HG03135 (cell line): ENCODE measurements around the gene NAA60.
"Not testable (repeated sequence)": the region's sequence is repeated elsewhere in the genome, so short reads cannot be mapped to it uniquely, and the experiment has no call there.

Experiments used
- ATAC-seq: cut with Tn5 transposase; IDR thresholded peaks from one replicate; pipeline ENCODE4 v1.9.1; 2021; ENCODE audit warnings: mild to moderate bottlenecking, moderate library complexity; ENCODE audit not compliant: unreplicated experiment

The NAA60 gene

DNA sequence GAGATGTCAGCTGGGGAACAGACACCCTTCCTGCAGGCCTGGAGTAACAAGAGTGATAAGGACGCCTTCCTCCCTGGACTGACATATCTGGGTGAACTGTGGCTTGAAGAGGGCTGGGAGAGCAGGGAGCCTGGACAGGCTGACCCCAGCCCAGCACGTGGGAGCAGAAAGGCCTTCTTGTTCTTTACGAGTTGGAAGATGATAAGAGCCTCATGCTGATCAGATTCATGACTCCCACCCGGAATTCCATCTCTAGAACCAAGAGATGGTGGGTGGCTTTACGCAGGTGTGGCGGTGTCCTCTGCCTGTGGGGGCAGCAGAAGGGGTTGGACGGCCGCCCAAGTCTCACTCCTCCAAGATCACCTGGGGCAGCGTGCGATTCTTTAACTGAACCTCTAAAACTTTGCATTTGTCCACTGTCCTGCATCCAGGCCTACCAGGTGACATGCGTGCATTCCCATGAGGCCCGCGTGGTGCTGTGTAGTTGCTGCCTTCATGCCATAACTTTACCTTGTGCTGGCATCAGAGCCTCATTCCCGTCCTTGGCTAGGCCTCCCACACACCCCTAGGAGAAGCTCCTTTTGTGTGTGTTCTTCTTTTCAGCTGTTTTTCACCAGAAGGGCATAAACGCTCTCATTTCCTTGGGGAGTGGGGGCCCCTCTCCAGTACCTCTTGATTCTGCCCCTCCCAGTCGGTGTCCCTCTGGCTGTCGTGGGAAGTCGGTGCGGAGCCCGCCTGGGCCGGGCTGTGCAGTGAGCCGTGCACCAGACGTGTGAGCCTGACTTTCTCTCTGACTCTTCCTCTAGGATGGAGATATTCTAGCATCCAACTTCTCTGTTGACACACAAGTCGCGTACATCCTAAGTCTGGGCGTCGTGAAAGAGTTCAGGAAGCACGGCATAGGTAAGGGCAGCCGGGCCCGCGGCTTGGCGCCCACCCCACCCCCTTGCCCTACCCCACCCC is 38.5 kb downstream of the NAA60 start:
- no peak for ATAC-seq

DNA sequence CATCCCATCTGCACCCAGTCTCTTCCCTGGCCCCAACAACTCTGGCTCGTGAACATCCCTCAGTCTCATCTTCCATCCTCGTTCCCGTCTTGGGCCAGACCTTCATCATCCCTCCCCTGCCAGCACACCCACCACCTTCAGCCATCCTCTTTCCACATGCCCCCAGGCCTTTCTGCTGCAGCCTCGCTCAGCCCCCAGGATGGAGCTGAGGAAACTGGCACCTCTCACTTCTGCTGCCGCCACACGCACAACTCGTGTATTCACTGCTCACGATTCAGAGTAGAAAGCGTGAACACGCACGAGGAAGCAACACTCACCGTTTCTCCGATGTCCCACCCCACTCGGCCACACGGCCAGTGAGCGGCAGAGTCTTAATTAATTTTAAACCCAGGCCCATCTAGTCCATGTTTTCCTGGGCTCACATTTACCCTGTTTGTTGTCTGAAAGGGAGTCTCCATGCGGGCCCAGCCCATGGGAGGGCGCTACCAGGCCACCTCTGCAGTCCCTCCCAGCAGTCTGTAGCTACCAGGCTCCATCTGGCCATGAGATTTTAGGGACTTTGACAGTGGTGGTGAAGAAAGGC is 39.3 kb downstream of the NAA60 start:
- ATAC-seq = no peak

DNA sequence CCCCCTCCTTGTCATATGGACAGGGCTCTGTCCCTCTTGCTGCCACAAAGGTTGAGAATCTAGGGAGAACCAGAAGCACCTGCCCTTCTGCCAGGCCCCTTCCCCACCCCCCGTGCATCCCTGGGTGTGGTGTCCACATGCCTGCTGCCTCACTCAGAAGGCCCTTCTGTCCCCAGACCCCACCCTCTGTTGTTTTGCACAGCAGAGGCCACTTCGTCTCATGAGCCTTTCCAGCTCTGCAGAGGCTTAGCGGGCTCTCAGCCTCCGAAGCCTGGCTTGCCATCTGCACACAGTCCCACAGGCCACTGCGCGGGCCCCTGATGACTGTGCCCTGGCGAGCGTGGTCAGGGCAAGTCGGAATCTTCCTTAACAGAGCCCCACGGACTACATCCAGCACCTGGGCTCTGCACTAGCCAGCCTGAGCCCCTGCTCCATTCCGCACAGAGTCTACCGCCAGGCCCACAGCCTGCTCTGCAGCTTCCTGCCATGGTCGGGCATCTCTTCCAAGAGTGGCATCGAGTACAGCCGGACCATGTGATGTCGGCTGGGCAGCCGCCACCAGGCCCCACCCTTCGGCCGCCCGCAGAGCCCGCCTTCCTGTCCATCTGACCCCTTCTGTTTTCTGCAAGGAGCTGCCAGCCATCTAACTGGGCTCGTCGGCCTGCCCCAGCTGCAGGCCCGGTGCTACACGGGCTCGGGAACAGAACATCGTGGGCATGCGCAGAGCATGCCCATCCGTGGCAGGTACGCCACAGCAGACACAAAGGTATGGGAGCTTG is 41.0 kb downstream of the NAA60 start:
- ATAC-seq = no peak

DNA sequence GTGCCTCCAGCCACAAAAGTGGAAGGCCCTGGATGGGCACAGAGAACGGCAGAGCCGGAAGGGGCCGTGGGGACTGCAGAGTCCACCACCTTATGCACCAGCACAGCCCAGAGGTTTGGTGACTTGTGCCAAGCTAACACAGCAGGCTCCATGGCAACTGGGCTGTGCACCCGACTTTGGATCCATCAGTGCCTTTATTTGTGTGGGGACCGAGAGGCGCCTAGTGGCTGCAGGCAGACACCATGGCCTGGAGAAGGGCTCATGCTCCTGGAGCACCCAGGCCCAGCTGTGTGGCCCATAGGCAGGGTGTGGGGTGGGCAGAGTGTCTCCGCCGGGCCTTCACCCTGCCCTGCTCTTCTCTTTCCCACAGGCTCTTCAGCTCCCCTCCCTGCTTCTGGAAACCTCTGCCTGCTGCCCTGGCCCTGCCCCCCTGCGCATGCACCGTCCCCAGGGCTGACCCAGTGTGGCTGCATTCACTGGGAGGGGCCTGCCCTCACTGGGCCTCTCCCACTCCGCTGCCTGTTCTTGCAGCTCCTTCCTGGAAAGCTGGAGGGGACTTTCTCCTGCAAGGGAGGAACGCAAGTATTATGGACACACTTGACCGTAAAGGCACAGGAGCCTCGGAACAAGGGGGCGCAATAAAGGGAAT is 41.7 kb downstream of the NAA60 start:
- no peak for ATAC-seq

DNA sequence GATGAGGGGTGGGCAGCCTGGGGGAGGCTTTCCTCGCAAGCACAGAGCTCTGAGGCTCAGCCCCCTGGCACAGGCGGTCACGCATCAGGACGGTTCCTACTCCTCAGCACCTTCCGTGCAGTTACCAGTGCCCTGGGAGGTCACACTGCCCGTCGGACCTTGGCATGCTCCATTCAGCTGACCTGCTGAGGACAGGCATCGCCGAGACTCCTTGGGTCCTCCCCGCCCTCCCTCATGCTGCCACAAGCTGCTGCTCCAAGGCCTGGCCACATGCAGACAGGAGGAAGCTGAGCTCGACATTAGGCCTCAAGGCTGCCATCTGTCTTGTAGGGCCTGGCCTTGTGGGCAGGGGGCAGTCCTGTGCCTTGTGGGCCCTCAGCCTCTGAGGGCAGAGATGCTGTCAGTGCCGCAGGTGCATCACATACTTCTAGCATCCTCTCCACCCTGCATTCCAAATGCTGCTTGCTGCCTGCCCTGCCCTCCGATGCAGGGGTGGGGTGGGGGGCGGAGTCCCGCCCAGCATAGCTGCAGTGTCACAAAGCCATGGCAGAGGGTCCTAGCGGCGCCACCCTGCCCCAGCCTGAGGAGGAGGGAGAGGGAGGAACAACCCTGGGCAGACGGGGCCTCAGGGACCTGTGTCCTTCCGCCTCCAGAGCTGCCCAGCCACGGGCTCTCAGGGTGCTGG is 42.5 kb downstream of the NAA60 start:
- no peak for ATAC-seq

DNA sequence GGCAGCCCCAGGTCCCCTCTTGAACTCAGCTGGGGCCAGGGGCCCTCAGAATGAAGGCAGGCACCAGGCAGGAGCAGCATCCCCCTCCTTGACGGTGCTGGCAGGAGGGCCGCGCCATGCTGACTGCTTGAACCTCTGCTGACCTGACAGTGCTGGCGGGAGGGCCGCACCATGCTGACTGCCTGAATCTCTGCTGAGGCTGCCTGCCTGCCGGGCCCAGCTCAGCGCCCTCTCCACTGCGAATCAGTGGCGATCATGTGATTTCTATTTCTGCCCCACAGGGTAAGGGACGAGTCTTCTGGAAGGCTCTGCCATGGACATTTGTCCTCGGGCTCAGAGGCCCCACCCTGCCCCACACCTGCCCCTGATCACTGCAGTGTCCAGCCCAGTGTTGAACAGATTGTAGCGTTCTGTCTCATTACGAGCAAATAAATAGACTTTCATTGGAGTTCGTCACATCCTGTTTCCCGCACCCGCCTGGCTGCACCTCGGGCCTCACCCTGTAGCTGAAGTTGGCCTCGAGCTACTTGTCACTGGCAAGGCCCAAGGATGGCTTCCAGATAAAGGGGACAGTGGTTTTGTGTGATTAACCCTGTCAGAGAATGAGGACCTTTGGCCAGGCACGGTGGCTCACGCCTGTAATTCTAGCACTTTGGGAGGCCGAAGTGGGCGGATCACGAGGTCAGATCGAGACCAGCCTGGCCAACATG is 43.2 kb downstream of the NAA60 start:
- no peak for ATAC-seq

DNA sequence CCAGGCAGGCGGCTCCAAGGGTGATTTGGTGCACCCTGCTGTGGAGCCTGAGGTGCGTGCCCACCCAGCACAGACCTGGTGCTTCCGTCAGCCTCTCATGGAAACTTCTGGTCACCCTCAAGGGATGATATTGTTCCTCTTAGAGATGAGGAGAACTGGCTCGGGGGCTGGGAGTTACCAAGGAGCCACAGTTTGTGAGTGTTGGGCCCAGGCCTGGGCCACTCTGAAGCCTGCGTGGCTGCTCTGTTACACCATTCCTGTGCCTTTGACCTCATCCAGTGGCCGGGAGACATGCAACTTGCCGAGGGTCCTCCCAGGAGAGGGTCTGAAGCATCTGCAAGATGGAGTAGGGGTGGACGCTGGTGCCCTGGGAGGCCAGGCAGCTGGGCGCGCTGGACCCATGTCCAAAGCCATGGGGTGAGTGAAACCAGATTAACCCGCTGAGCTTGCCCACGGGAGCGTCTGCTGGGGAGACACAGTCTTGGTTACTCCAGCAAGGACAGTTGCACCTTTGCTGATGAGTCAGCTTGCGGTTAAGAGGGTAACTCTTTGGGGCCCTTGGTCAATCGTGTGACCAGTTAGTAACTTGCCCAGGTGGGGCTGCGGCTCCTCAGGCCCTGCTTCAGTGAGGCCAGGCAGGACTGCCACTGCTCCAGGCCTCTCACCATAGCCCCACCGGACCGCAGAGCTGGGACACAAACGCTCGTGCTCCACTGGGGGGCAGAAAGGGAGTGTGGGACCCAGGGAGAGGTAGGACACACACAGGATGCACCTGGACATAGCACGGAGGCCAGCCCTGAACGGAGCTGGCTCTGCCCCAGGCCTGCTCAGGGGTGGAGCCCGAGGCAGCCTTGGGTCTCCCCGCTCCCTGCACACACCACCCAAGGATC is 44.3 kb downstream of the NAA60 start:
- no peak for ATAC-seq

DNA sequence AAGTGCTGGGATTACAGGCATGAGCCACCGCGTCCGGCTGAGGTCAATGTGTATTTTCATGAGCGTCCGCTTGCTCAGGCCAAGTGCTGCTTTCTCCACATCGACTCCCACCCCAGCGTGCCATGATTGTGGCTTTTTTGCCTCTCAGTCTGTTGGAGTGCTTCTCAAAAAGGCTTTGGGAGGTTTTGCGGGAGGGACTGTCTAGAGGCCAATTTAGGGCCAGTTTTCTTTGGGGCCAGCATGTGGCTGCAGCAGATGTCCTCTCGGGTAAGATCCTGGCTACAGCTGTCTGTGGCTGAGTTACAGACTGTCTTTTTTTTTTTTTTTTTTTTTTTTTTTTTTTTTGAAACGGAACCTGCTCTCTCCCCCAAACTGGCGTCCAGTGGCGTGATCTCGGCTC is 45.3 kb downstream of the NAA60 start:
- no peak for ATAC-seq

DNA sequence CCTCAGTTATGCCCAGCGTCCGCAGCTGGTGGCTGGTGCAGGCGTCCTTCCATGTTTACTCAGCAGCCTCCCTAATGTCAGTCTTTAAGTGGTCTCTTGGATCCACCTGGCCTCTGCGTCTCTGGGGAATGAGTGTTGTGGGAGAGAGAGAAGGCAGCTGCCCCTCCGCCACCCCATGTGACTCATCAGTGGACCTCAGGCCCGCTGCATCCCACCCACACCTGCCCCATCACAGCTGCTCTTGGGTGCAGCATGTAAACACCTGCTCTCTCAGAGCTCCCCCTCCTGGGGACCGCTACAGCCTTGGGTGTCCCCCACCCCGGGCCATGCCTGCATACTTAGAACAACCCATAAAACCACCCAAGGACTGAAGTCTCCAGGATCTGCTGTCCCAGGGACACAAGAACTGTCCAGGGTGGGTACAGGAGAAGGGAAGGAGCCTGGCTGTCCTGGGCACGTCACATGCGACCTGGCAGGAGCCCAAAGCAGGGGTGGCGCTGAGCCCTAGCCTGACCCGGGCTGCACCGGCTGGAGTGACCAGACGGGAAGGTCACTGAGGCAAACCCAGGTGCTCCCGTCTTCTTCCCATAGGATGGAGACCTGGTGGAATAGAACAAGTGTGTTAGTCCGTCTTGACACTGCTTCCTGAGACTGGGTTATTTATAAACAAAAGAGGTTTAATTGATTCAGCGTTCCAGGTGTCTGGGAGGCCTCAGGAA is 47.6 kb downstream of the NAA60 start:
- ATAC-seq = no peak

DNA sequence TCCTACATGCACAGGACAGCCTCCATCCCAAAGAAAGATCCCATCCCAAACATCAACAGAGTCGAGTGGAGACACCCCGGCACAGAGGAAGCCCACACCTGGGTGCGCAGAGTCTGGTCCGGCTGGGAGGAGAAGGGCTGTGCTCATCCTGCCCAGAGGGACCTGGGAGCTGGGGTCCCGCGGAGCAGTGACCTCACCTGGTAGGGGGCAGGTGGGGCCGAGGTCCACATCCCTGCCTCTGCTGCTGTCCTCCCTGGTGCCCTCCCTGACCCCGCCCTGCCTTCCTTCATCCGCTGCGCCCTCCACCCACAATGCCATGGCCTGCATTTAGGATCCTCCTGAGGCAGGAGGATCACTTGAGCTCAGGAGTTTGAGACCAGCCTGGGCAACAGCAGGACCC is 48.9 kb downstream of the NAA60 start:
- no peak for ATAC-seq

DNA sequence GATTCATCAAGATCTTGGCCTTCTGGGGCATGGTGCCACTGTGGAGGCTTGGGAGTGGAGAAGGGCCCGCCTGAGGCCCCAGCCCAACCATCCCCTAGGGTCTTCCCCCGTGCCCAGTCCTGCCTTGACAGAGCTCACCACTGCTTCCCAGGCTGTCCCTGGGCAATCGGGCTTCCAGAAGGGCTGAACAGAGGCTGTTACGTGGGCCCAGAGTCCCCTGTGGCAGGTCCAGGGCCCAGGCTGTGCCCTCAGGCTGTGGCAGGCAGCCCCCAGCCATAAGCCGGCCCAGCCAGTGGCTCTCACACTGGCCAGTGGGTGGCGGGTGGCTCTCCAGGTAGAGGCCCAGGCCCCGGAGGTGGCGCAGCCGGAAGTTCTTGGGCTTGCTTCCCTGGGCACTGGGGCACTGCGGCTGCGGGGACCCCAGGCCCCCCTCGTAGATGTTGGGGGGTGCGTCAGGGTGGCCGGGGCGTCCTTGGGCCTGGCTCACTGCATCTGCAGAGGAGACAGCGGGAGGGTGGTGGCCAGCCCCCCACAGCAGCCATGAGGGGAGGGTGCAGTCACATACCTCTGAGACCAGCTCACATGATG is 51.0 kb downstream of the NAA60 start:
- ATAC-seq = no peak

DNA sequence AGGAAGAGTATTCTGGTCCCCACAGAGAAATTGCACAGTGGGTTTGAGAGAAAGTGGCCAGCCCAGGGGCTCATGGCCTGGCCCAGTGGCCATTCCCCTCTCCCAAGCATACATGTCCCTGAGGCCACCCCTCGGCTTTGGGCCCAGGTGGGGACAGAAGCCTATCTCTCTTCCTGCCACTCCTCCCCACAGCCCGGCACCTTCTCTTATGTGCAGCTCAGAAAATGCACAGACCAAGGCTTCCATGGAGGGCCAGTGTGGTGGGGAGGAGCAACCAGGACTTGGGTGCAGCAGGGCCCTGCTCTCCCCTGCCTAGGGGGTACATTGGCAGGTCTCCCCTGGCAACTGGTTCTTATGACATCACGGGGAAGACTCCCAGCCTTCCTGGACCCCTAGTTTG is 51.7 kb downstream of the NAA60 start, which contains the start of gene C16orf90:
Gene C16orf90 (minus strand): TSS at position 314 of the 400 bp plus-strand sequence. CDS start 68 bp downstream, at position 246.
- ATAC-seq = no peak

DNA sequence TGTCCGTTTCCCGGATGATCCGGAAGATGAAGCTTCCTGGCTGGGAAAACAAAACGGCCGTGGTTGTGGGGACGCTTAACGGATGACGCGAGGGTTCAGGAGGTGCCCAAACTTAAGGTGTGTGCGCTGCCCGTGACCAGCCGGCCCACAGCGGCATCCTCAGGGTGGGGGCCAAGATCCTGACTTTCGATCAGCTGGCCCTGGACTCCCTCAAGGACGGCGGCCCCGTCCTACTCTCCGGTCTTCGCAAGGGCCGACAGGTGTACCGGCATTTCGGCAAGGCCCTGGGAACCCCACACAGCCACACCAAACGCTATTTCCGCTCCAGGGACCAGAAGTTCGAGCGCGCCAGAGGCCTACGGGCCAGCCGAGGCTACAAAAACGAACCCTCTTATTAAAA is 52.9 kb downstream of the NAA60 start:
- no peak for ATAC-seq

DNA sequence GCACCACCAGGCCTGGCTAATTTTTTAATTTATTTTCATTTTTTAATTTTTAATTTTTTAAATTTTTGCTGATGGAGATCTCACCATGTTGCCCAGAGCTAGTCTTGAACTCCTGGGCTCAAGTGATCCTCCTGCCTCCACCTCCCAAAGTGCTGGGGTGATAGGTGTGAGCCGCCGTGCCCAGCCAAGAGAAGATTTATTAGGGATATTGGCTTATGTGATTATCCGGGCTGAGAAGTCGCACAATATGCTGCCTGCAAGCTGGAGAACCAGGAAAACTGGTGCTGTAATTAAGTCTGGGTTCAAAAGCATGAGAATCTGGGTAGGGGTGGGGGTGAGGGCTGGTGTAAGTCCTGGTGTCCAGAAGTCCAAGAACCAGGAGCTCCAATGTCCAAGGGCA is 54.3 kb downstream of the NAA60 start:
- ATAC-seq = no peak

DNA sequence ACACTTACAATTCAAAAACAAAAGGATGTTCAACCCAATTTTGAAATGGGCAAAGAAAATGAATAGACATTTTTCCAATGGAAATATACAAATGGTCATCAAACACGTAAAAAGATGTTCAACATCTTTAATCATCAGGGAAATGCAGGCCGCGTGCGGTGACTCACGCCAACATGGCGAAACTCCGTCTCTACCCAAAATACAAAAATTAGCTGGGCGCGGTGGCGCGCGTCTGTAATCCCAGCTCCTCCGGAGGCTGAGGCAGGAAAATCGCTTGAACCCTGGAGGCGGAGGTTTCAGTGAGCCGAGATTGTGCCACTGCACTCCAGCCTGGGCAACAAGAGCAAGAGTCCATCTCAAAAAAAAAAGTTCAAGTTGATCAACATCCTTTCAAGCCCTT is 55.5 kb downstream of the NAA60 start:
- no peak for ATAC-seq

DNA sequence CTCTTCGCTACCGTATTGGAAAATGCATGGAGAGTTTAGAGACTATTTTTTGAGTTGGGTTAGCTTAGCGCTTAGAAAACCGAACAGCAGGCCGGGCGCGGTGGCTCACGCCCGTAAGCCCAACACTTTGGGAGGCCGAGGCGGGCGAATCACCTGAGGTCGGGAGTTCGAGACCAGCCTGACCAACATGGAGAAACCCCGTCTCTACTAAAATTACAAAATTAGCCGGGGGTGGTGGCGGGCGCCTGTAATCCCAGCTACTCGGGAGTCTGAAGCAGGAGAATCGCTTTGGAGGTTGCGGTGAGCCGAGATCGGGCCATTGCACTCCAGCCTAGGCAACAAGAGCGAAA is 57.9 kb downstream of the NAA60 start:
- not testable (repeated sequence) for ATAC-seq

DNA sequence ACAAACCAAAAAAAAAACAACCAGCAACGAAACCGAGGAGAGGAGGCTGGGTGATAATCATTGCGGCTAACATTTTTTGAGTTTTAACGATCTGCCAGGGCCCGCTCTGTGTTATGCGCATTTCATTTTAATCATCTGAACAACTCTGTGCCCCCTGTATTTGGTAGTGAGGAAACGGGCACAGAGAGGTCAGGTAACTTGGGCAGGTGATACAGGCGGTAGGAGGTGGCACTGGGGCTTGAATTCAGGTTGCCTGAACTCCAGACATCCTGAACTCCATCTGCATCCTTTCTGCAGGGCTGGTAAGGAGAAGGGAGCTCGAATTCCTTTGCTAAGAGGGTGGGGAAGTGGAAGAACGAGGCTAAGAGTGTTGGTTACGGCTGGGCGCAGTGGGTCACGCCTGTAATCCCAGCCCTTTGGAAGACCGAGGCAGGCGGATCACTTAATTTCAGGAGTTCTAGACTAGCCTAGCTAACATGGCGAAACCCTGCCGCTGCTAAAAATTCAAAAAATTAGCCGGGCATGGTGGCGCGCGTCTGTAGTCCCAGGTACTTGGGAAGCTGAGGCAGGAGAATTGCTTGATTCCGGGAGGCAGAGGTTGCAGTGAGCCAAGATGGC is 58.4 kb downstream of the NAA60 start:
- ATAC-seq = no peak
